ENCODE results near the gene PCDH15. TPM values are rescaled to one million over a fixed set of nuclear protein-coding genes. Genes with fewer than 3 reads are reported as not detected.

PCDH15 gene
- total and polyA plus RNA-seq, 2 of the 13 experiments (the other 11 are each of a cell fraction or from before 2014, with no cell fraction given) = not detected

- TF ChIP-seq ZNF781 (CRISPR knock-in tag; IDR thresholded peaks at IDR 0.05; ENCODE audit: borderline replicate concordance, not compliant biosample characterization) = no peak
- no peak for TF ChIP-seq ATF1 (CRISPR knock-in tag; IDR thresholded peaks at IDR 0.05)
- no peak for TF ChIP-seq MEIS2 (CRISPR knock-in tag; IDR thresholded peaks at IDR 0.05)
- TF ChIP-seq CBX5 (CRISPR knock-in tag; IDR thresholded peaks at IDR 0.05; ENCODE audit: borderline replicate concordance) = no peak
- TF ChIP-seq AHR (CRISPR knock-in tag; IDR thresholded peaks at IDR 0.05) = no peak
Observed at GRCh38 chr10:54667136-54667535, 133.9 kb downstream of the PCDH15 start (continued).

- H3K4me3 ChIP-seq (replicated peaks in 1 of 3; ENCODE audit: insufficient read depth in 1 of 3, low read depth in 2 of 3, low read length in 3 of 3) = no peak overlapping the region
- H3K79me2 ChIP-seq (ENCODE audit: insufficient read depth, low read length) = no peaks in the 10 kb centered on the region
- in situ Hi-C loops (cut with HindIII; ENCODE audit: extremely low pct_ligation_motif_present, low pct_unique_long_range_greater_than_20kb) = no loop called here
- FAIRE-seq (no peak), ATAC-seq (no peak), DNase-seq (ENCODE audit: low spot score) (no peak)
- intact Hi-C loops (cut with micrococcal nuclease; ENCODE audit: unreplicated experiment) = no loop called here
- no peaks in the 10 kb centered on the region for H3K36me3 ChIP-seq (replicated peaks in 1 of 2; ENCODE audit: control insufficient read depth in 1 of 2, insufficient read depth in 2 of 2, low read length in 2 of 2)
- H2AFZ ChIP-seq (ENCODE audit: low read length) = no peak overlapping the region
- no peaks in the 10 kb centered on the region for H3K4me1 ChIP-seq (ENCODE audit: insufficient read depth, low read length)
- TF ChIP-seq NR1H2 (CRISPR knock-in tag; IDR thresholded peaks at IDR 0.05; ENCODE audit: borderline replicate concordance, low read depth) (no peak), ZNF143 (CRISPR knock-in tag; IDR thresholded peaks at IDR 0.05) (no peak), KDM6A (CRISPR knock-in tag; IDR thresholded peaks at IDR 0.05; ENCODE audit: low read depth) (no peak), NFIC (IDR thresholded peaks at IDR 0.05; ENCODE audit: low read length) (no peak), FOXO4 (CRISPR knock-in tag; conservative IDR thresholded peaks at IDR 0.05) (no peak), GFI1 (CRISPR knock-in tag; IDR thresholded peaks at IDR 0.05; ENCODE audit: borderline replicate concordance) (no peak), KDM5B (CRISPR knock-in tag; IDR thresholded peaks at IDR 0.05; ENCODE audit: borderline replicate concordance) (no peak), SSRP1 (CRISPR knock-in tag; IDR thresholded peaks at IDR 0.05) (no peak), ZBTB43 (CRISPR knock-in tag; conservative IDR thresholded peaks at IDR 0.05) (no peak), U2AF2 (IDR thresholded peaks at IDR 0.05; ENCODE audit: low read depth, low read length) (no peak), ZNF296 (CRISPR knock-in tag; conservative IDR thresholded peaks at IDR 0.05) (no peak), FOXA1 (IDR thresholded peaks at IDR 0.05) (no peak), FOXA1 (CRISPR knock-in tag; IDR thresholded peaks at IDR 0.05) (no peak), TIGD3 (CRISPR knock-in tag; IDR thresholded peaks at IDR 0.05; ENCODE audit: borderline replicate concordance) (no peak), SIX1 (CRISPR knock-in tag; IDR thresholded peaks at IDR 0.05; ENCODE audit: borderline replicate concordance) (no peak), CC2D1A (CRISPR knock-in tag; IDR thresholded peaks at IDR 0.05) (no peak)
- H3K27me3 ChIP-seq (ENCODE audit: control insufficient read depth in 1 of 2, insufficient read depth in 2 of 2, low read length in 2 of 2) = no peaks in the 10 kb centered on the region
- H4K20me1 ChIP-seq (ENCODE audit: insufficient read depth, low read length) = no peaks in the 10 kb centered on the region
- H3K9ac ChIP-seq (ENCODE audit: insufficient read depth, low read depth, low read length) = no peak overlapping the region
- CTCF ChIA-PET (ENCODE audit: low intra/inter-chr PET ratio, low total read pairs) = no interaction called here
- no peaks in the 10 kb centered on the region for H3K9me3 ChIP-seq (ENCODE audit: low read length)
- POLR2A ChIA-PET = no interaction called here
- H3K27ac ChIP-seq (ENCODE audit: extremely low read length, insufficient read depth, low read length) = no peak overlapping the region
- no peak overlapping the region for H3K4me2 ChIP-seq (ENCODE audit: low read depth, low read length)
- BruUV-seq (replicated peaks) = no TSS peak
Observed at GRCh38 chr10:54666192-54666591, 134.8 kb downstream of the PCDH15 start.

Data from HepG2 (cell line).